ENCODE results near the gene ANTXR1. TPM values are rescaled to one million over a fixed set of nuclear protein-coding genes. Genes with fewer than 3 reads are reported as not detected.

Gene ANTXR1
- total and polyA plus RNA-seq, 2 donors from 2014 or later: 7.0 to 42.6 TPM

- no peak overlapping the region for H3K9ac ChIP-seq (ENCODE audit: low read length in 3 of 3)
- no peaks in the 10 kb centered on the region for H3K4me1 ChIP-seq (ENCODE audit: control insufficient read depth in 2 of 3, insufficient read depth in 2 of 3, low read depth in 1 of 3, low read length in 3 of 3)
- TF ChIP-seq CTCF (IDR thresholded peaks at IDR 0.05; ENCODE audit: borderline replicate concordance, extremely low read depth, insufficient read depth): no peak
- no peaks in the 10 kb centered on the region for H3K27me3 ChIP-seq (ENCODE audit: control insufficient read depth, insufficient read depth, low read length)
- no peak overlapping the region for H3K4me3 ChIP-seq (ENCODE audit: low read length in 3 of 3)
- H3K36me3 ChIP-seq (ENCODE audit: control insufficient read depth in 2 of 3, insufficient read depth in 3 of 3, low read length in 3 of 3): no peaks in the 10 kb centered on the region
- no peak for DNase-seq
- intact Hi-C loops (cut with DNase I): no loop called here
- FAIRE-seq: no peak
- H3K9me3 ChIP-seq (ENCODE audit: control insufficient read depth in 2 of 3, insufficient read depth in 1 of 3, low read length in 3 of 3): no peaks in the 10 kb centered on the region
- no peak overlapping the region for H3K27ac ChIP-seq (ENCODE audit: low read depth in 2 of 2, low read length in 2 of 2)
These were observed 224.2 kb downstream of the ANTXR1 start for GRCh38 chr2:69237070-69237670.

- TF ChIP-seq CTCF (IDR thresholded peaks at IDR 0.05; ENCODE audit: borderline replicate concordance, extremely low read depth, insufficient read depth): no peak
- DNase-seq: no peak
- Histone ChIP-seq H3K36me3 (ENCODE audit: control insufficient read depth in 2 of 3, insufficient read depth in 3 of 3, low read length in 3 of 3) (no peaks in the 10 kb centered on the region), H3K9ac (ENCODE audit: low read length in 3 of 3) (no peak overlapping the region), H3K4me1 (ENCODE audit: control insufficient read depth in 2 of 3, insufficient read depth in 2 of 3, low read depth in 1 of 3, low read length in 3 of 3) (no peaks in the 10 kb centered on the region), H3K9me3 (ENCODE audit: control insufficient read depth in 2 of 3, insufficient read depth in 1 of 3, low read length in 3 of 3) (no peaks in the 10 kb centered on the region), H3K27ac (ENCODE audit: low read depth in 2 of 2, low read length in 2 of 2) (no peak overlapping the region), H3K4me3 (ENCODE audit: low read length in 3 of 3) (no peak overlapping the region), H3K27me3 (ENCODE audit: control insufficient read depth, insufficient read depth, low read length) (no peaks in the 10 kb centered on the region)
- FAIRE-seq: no peak
- intact Hi-C loops (cut with DNase I): no loop called here
These were observed 225.6 kb downstream of the ANTXR1 start for GRCh38 chr2:69238449-69239031.

- TF ChIP-seq CTCF (IDR thresholded peaks at IDR 0.05; ENCODE audit: borderline replicate concordance, extremely low read depth, insufficient read depth): no peak
- H3K4me3 ChIP-seq (ENCODE audit: low read length in 3 of 3): no peak overlapping the region
- no peak for DNase-seq
- FAIRE-seq: no peak
- no peak overlapping the region for H3K27ac ChIP-seq (ENCODE audit: low read depth in 2 of 2, low read length in 2 of 2)
- H3K9ac ChIP-seq (ENCODE audit: low read length in 3 of 3): no peak overlapping the region
- no peaks in the 10 kb centered on the region for H3K4me1 ChIP-seq (ENCODE audit: control insufficient read depth in 2 of 3, insufficient read depth in 2 of 3, low read depth in 1 of 3, low read length in 3 of 3)
- no peaks in the 10 kb centered on the region for H3K27me3 ChIP-seq (ENCODE audit: control insufficient read depth, insufficient read depth, low read length)
- H3K36me3 ChIP-seq (ENCODE audit: control insufficient read depth in 2 of 3, insufficient read depth in 3 of 3, low read length in 3 of 3): peaks cover 0 to under 1% (median 0%) of the 10 kb centered on the region in 3 donors
- H3K9me3 ChIP-seq (ENCODE audit: control insufficient read depth in 2 of 3, insufficient read depth in 1 of 3, low read length in 3 of 3): no peaks in the 10 kb centered on the region
- intact Hi-C loops (cut with DNase I): no loop called here
These were observed 228.1 kb downstream of the ANTXR1 start for GRCh38 chr2:69241093-69241492.
